Forelimb muscle (tissue), 1 donor: ENCODE data around the gene PRIM2. TPM values are rescaled to one million over a fixed set of nuclear protein-coding genes. Genes with fewer than 3 reads are reported as not detected.
"Not testable (repeated sequence)": the region's sequence is repeated elsewhere in the genome, so short reads cannot be mapped to it uniquely, and the experiment has no call there.

Source experiments
- DNase-seq: peaks from one replicate; pipeline ENCODE4 v3.0.0-alpha.2; 2013; ENCODE audit warnings: low read depth
- polyA plus RNA-seq: library from polyadenylated mRNA; unstranded; fragments of 120-200 nt; gene quantifications from one replicate; pipeline ENCODE4 v1.2.1, GENCODE V29; 2013; ENCODE audit not compliant: insufficient read length

Gene PRIM2
- polyA plus RNA-seq, 1 donor = 6.3 TPM

DNA sequence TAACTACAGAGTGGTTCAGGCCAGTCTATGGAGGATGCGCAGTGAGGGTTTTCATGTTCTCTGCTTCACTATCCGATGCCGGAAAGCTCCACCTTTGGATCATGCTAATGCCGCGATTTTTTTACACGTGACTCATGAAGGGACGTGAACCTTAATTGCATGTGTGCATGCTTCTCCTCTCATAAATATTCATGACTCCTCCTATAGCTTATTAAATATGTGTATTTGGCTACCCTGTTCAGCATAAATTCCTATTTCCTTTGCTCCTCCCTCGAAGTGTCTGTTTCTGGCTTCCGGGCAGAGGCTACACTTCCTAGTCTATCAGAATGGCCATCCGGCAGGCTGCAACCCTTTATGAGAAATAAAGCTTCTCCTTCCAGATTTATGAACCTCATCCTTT, 185.0 kb downstream of the PRIM2 start:
- DNase-seq = not testable (repeated sequence)

DNA sequence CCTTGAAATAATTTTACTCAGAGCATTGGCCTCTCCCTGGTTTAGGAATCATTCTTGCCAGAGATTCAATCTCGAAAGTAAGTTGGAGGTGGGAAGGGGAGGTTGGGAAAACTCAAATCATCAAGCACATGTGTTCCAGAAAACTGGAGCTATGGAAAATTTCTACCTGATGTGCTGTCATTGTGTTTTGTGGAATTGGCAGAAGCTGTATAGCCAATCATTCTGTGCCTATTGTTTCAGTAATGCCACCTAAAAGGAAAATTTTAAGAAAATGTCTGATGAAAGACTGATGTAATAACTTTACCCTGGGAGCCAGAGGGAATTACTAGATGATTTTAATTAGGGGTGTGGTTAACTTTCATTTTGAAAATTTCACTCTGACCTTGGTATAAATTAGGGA, 187.8 kb downstream of the PRIM2 start:
- DNase-seq = not testable (repeated sequence)

DNA sequence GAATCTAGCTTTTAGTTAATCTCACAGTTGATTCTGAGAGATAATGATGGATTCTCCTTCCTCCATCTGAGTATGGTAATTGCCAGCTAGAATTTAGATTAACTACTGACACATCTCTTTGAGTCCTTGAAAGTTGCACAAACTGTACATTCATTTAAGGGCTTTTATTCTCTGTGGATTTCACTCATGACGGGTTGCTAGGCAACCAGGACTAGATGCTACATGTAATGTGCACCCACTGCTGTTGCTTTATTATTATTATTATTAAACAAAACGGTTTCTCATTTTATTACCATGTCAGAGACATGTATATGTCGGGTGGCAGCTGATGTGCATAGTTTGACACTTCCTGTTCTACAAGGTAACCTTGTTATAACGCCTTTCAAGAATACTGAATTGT, 193.0 kb downstream of the PRIM2 start:
- not testable (repeated sequence) for DNase-seq

DNA sequence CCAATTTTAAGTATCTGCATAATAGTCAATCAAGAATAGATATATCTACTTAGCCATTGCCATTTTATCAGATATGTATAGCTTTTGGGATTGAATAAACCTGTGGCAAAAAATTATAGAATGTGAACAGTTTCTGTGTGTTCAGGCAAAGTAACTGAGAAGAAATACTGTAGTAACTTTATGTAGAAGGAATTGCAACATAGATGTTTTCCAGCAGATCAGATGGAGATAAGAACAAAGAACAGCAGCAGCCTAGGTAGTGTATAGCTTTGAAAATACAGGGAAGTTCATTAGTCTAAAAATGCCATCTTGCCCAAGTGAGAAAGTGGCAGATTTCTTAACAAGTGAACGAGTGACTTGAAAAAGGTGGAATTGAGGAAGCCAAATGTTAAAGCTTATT, 197.7 kb downstream of the PRIM2 start:
- DNase-seq = not testable (repeated sequence)

DNA sequence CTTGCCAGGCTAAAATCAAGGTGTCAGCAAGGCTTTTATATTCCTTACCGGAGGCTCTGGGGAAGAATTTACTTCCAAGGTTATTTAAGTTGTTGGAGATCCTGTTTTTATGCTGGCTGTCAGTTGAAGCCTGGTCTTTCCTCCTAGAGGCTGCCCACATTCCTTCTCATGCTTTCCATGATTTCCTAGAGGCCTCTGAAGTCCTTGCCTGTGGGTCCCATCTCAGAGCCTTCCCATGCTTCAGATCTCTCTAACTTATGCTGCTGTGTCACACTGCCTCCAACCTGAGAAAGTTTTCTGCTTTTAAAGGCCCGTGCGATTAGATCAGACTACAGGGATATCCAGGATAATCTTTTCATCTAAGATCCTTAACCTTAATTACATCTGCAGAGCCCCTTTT, 198.4 kb downstream of the PRIM2 start:
- not testable (repeated sequence) for DNase-seq

DNA sequence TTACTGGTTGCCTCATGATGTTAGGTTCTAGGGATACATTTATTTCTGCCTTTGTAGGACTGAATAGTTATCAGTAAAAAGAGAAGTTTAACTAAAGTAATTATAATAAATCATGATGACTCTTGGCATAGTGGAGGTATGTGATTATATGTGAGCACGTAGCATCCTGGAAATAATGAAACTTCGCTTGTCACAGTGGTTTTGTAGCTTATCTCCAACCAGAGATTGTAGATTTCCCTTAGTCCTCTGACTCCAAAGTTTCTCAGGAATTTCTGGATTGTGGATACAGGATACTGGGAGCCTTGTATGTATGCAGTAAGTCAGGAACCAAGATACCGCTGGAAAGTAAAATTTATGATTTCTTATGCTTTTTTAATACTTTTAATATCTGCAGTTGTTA, 199.3 kb downstream of the PRIM2 start:
- DNase-seq = not testable (repeated sequence)

DNA sequence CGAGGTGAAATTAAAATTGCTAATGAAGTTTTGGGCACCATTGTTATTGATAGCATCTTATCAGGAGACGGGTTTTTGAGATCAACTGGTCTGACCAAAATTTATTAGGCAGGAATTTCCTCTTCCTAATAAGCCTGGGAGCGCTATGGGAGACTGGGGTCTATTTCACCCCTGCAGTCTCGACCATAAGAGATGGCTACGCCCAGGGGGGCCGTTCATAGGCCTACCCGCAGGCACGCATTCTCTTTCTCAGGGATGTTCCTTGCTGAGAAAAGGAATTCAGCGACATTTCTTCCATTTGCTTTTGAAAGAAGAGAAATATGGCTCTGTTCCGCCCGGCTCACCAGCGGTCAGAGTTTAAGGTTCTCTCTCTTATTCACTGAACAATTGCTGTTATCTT, 201.8 kb downstream of the PRIM2 start:
- not testable (repeated sequence) for DNase-seq

DNA sequence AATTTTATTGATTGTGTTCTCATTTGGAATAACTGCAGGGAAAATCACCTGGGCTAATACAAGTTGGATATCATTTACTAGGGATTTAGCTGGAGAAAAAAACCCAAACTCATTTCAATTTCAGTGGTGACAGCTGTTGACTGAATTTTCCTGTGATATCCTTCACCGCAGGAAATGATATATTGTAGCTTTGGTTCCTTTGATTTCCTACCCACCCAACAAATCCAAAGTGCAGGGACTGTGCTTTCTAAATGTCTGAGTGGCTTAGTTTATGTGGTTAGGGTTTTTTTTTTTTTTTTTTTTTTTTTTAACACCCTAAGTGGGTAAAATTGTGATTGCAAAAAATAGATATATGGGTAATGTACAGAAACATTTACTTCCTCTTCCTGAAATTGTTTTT, 203.7 kb downstream of the PRIM2 start:
- DNase-seq = not testable (repeated sequence)

DNA sequence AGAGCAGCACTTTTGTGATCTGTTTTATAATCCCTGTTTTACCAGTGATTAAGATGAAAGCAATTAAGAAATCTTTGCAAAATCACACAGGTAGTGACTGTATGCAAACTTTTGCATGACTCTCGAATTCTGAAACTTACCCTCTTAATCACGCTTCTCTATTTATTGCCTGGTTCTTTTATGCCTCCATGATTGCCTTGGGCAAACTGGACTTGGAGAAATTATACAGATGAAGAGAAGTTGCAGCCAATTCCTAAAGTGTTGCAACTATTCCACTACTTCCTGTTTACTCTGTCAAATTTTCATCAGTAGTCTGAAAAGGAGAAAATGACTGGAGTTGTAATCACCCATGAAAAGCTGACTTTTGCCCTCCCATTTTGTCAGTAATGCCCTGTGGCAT, 205.8 kb downstream of the PRIM2 start:
- not testable (repeated sequence) for DNase-seq

DNA sequence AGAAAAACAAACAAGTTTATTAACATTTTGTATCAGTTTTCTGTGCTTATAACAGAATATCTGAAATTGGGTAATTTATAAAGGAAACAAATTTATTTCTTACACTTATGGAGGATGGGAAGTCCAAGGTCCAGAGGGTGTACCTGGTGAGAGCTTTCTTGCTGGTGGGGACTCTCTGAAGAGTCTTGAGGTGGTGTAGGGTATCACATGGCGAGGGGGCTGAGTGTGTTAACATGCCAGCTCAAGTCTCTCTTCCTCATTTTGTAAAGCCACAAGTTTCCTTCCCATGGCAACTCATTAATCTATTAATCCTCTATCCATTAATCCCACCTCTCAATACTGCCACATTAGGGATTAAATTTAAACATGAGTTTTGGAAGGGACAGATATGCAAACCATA, 212.3 kb downstream of the PRIM2 start:
- not testable (repeated sequence) for DNase-seq

DNA sequence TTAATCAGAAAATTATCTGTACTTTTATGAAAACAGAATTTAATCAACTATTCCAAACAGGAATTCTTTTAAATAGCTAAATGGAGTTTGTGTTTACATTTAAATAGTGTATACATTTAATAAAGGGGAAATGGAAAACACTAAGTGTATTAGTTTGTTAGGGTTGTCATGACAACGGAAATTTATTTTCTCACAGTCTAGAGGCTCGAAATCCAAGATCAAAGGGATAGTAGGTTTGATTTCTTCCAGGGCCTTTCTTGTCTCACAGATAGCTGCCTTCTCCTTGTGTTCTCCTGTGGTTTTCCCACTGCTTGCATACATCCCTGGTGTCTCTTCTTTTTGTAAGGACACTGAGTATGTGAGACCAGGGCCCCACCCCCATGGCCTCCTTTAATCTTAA, 215.2 kb downstream of the PRIM2 start:
- not testable (repeated sequence) for DNase-seq

DNA sequence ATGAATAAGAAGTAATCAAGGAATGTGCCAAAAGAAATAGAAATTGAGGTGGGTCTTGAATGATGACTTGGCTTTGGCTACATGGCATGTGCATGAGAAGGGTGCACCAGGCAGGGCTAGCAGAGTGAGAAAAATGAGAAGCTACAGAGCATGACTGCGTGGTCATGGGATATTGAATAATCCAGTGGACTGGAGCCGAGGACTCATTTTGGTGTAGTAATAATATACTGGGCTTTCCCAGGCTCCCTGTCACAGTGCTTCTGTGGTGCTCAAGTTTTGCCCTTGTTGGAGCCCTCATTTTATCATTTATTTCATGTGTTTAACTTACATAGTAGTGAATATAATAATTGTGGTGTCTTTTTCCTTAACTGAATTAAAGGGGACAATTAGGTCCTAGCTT, 217.7 kb downstream of the PRIM2 start:
- not testable (repeated sequence) for DNase-seq

DNA sequence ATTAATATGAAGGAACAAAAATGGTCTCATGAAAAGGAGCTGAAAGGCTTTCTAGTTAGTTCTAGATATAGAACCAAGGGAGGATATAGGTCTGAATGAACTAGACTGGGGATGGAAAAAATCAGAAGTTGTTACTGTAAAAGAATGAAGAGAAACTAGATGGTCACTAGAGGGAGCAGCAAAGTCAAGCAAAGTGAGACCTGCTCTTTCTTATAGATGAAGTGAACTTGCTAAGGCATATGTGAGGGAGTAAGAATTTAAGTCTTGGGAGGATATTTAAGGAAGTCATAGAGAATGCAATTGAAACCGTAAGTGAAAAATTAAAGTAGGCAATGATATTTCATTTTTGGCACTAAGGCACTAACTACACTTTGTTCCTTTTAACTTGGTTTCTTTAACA, 218.6 kb downstream of the PRIM2 start:
- peak; percentile 20 for DNase-seq

DNA sequence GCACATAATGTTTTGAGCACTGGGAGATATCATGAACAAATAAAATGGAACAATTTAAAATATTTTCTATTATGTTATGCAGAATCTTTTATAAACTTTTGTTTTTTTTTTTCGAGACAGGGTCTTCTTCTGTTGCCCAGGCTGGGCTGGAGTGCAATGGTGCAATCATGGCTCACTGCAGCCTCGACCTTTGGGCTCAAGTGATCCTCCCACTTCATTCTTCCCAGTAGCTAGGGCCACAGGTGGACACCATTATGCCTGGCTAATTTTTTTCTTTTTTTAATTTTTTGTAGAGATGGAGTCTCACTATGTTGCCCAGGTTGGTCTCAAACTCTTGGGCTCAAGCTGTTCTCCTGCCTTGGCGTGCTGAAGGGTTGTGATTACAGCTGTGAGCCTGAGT, 220.5 kb downstream of the PRIM2 start:
- not testable (repeated sequence) for DNase-seq

DNA sequence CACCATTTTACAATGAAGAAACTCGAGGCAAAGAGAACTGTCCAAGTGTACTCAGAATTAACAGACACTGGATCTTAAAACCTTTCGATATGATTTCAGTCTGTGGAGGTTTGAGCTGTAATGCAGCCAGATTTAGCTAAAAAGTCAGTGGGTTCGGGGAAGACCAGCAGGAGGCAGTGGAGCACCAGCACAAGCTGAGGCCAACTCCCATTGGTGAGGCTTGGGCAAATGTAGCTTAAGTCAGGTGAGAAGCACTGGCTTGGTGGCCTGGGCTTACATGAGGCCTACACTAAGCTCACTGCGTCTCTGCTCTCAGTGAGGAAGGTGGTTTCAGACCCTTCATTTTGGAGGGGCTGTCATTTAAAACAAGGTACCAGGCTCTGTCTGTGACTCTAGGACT, 234.5 kb downstream of the PRIM2 start:
- DNase-seq = not testable (repeated sequence)

DNA sequence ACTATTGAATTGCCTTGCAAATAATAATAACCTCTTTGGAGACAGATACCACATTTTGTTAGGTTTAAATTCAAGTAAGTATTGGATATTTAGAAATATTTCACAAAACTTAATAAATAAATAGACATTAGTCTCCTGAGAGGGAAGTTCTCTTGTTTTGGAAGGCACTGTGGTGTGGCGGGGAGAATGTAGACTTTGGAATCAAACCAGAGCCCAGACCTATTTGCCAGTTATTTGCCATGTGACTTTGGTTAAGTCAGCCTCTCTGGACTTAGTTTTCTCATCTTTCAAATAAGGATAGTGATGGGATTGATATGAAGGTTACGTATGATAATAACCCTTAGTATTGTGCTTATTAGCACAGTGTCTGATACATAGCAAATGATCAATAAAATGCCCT, 240.4 kb downstream of the PRIM2 start:
- DNase-seq = not testable (repeated sequence)

DNA sequence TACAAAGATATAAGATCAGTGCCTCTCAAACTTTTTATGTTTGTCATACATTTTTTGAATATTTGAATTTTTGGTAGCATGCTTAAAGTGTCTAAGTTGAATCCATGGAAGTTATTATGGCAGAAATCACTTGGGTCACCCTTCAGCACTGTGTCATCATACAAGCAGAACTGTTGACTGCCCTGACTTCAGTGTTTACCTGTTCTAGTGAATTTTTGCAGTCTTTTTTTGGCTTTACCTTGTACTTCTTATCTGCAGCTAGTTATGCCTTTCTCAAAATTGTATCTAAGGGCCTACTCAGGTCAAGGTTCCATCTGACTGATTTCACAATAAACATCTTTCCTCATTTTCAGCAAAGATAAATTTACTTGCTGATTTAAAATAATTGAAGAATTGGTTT, 241.7 kb downstream of the PRIM2 start:
- DNase-seq = not testable (repeated sequence)

DNA sequence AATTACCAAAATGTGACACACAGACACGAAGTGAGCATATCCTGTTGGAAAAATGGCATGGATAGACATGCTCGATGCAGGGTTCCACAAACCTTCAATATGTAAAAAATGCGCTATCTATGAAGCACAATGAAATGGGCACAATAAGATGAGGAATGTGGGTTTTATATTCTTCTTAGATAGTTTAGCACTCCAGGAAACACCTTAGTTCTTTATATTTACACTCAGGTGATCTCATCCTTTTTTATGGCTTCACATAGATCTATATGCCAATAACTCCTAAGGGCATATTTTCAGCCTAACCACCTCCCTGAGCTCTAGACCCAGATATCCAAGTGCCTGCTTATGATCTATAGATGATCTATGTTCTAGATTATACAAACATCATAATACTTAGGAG, 244.8 kb downstream of the PRIM2 start:
- not testable (repeated sequence) for DNase-seq

DNA sequence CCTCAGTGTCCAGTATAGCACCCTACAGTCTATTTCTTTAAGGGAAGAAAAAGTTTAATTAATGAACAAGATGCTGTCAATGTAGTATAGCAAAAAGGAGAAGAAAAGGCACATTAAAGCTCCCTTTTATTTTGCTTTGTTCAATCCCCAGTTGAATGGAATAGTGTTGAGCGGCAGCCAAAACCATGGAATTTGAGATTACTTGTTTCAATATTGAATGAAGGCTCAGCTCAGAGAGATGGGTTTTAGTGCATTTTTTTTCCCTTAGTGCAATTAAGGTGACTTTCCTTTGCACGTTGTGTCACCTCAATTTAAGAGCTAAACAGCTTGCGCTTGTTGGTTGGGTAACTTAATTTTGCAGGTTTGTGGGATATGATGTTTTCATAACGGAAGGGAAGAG, 254.7 kb downstream of the PRIM2 start:
- not testable (repeated sequence) for DNase-seq

DNA sequence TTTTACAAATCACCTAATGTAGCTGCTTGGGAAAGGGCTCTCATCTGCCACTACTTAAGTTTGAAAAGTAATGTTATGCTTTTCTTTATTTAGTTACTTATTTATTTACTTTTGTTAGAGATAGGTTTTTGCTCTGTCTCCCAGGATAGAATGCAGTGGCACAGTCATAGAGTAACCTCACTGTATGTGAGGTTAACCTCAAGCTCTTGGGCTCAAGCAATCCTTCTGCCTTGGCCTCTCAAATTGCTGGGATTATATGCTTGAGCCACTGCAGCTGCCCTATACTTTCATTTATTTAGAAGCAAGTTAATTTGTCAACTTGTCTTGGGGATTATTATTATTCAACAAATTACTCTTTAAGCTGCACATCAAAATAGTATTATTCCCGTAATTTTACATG, 255.4 kb downstream of the PRIM2 start:
- DNase-seq = not testable (repeated sequence)

DNA sequence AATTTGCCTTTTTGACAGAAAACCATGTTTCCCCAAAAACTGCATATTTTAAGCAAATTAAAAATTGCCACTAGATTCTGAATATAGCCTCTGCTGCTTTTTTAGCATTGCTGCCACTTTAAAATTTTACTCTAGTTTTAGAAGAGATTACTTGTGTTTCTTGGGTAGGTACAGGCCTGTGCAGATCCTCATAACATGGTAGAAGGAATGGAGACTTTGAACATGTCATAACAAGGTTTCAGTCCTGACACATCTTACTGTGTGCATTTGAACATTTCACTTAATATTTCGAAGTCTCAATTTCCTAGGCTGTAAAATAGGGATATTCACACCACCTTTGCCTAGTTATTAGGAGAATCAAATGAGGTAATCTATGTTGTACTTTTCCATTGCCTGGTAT, 259.6 kb downstream of the PRIM2 start:
- DNase-seq = not testable (repeated sequence)

DNA sequence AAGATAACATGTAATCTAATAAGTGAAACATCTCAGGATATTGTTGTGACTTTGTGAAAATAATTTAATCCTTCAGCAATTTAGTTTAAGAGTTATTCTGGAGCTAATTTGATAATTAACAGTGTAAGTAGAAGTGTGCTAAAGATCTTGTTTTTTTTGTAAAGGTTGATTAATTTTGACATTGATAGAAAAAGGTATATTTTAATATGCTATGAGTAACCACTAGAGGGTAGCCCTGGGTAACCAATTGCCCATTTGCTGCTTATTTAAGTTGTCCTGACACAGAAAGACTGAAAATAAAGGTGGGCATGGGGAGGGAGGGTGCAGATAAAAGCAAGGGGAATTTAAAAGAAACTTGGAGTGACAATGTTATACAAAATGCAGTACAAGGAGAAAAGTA, 262.1 kb downstream of the PRIM2 start:
- DNase-seq = not testable (repeated sequence)

DNA sequence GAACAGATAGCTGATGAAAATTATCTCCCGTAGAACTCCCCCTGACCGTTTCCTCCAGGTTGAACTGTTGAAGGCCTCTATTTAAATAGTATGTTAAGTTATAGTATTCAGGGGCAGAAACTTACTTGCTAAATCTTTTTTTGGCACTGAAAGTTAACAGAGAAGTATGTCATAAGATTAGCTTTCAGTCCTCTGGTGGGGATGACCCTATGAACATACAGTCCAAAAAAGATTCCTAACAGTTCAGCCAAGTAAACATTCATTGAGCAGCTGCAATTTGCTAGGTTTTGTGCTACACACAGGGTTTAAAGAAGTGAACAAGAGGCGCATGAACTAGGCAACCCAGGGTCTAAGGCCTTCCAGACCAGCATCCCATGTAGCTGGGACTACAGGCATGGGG, 264.2 kb downstream of the PRIM2 start:
- not testable (repeated sequence) for DNase-seq

DNA sequence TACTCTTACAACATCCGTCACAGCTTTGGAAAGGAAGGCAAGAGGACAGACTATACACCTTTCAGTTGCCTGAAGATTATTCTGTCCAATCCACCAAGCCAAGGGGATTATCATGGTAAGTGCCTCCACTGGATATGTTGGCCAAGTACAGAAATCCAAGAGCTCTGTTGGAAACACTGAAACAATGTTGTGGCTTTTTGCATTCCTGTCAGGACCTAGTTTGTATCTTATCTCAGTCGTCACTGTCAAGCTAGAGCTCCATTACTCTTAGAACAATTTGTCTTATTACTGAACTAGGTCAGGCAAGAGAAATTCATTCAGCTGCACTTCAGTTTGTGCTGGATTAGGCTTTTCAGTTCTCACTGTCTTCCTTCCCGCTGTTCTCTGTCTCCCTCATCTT, 283.7 kb downstream of the PRIM2 start:
- not testable (repeated sequence) for DNase-seq

DNA sequence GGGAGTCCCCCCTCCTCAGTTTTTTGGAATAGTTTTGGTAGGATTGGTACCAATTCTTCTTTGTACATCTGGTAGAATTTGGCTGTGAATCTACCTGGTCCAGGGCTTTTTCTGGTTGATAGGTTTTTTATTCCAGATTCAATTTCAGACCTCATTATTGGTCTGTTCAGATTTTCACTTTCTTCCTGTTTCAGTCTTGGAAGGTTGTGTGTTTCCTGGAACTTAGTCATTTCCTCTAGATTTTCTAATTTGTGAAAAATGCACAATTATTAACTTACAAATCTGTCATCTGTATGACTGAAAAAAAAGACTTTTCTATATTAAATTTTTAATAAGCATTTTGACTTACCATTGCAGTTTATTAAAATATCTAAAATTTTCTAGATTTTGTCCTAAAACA, 287.9 kb downstream of the PRIM2 start:
- DNase-seq = not testable (repeated sequence)
